K562 (cell line): ENCODE data around the gene CUTA. TPM values are rescaled to one million over a fixed set of nuclear protein-coding genes. Genes with fewer than 3 reads are reported as not detected.
A peak's percentile ranks its signal among the peaks of the same experiment; 100 is the strongest.

Experiments used
- BRF1 ChIP-seq: IDR thresholded peaks from 3 replicates; pipeline ENCODE4 v1.6.1; 2011; ENCODE audit warnings: borderline replicate concordance, mild to moderate bottlenecking; ENCODE audit not compliant: insufficient read length; ENCODE audit errors: extremely low read depth
- C11orf30 ChIP-seq: fragments of 450-650 bp; IDR thresholded peaks from 2 replicates; pipeline ENCODE4 v1.6.1; 2016; ENCODE audit warnings: low read depth, mild to moderate bottlenecking
- EGR1 ChIP-seq: fragments of 450-650 bp; conservative IDR thresholded peaks from 2 replicates; pipeline ENCODE4 v1.6.1; 2017; ENCODE audit warnings: mild to moderate bottlenecking
- ETV6 ChIP-seq, 3 experiments: fragments of 150-350 bp in 1 of 3; sonication (generic) in 1 of 3; formaldehyde crosslinking in 1 of 3; IDR thresholded peaks; 2 replicates each; pipeline versions ENCODE4 v1.6.1 to v1.8.0; 2014 to 2022; ENCODE audit warnings: borderline replicate concordance in 2 of 3, low read depth in 2 of 3, antibody characterized with exemption in 1 of 3, low read length in 1 of 3, mild to moderate bottlenecking in 1 of 3, missing genetic modification reagents in 1 of 3
- FOSL1 ChIP-seq: fragments of 200-800 bp; sonication (Bioruptor generic); conservative IDR thresholded peaks from 2 replicates; pipeline ENCODE4 v1.6.1; 2016; ENCODE audit warnings: missing genetic modification characterization, missing compliant biosample characterization
- FOXK2 ChIP-seq, 2 experiments: fragments of 450-650 bp; IDR thresholded peaks in 1 of 2; conservative IDR thresholded peaks in 1 of 2; 2 replicates each; pipeline ENCODE4 v1.6.1; 2016; ENCODE audit warnings: low read depth in 2 of 2, mild to moderate bottlenecking in 1 of 2
- GATAD2A ChIP-seq: fragments of 450-650 bp; IDR thresholded peaks from 2 replicates; pipeline ENCODE4 v1.6.1; 2017
- MEF2D ChIP-seq: conservative IDR thresholded peaks from 2 replicates; pipeline ENCODE4 v1.6.1; 2016; ENCODE audit warnings: low read depth, missing genetic modification characterization, missing compliant biosample characterization
- OTX1 ChIP-seq: fragments of 450-650 bp; formaldehyde crosslinking; IDR thresholded peaks from 2 replicates; pipeline ENCODE4 v1.4.0; 2022; ENCODE audit warnings: mild to moderate bottlenecking
- RFX5 ChIP-seq: IDR thresholded peaks from 2 replicates; pipeline ENCODE4 v1.6.1; 2011; ENCODE audit warnings: low read depth, mild to moderate bottlenecking, improper control_type of control experiment, low read length
- SAFB2 ChIP-seq: fragments of 200-400 bp; formaldehyde crosslinking; IDR thresholded peaks from 2 replicates; pipeline ENCODE4 v1.6.1; 2018; ENCODE audit warnings: borderline replicate concordance, low read length, low read depth, moderate library complexity; ENCODE audit not compliant: severe bottlenecking
- ZNF124 ChIP-seq: sonication (generic); formaldehyde crosslinking; IDR thresholded peaks from 2 replicates; pipeline ENCODE4 v1.8.1; 2022; ENCODE audit warnings: missing genetic modification reagents
- ZNF431 ChIP-seq: sonication (generic); formaldehyde crosslinking; IDR thresholded peaks from 2 replicates; pipeline ENCODE4 v1.8.0; 2022; ENCODE audit warnings: mild to moderate bottlenecking, missing genetic modification reagents
- ZSCAN29 ChIP-seq: fragments of 450-650 bp; IDR thresholded peaks from 2 replicates; pipeline ENCODE4 v1.6.1; 2017
- polyA plus RNA-seq, 8 experiments: library from polyadenylated mRNA; depleted of rRNA in 4 of 8; stranded (reverse) in 5 of 8; unstranded in 3 of 8; fragments of >200 nt; fragmentation: Nextera tagmentation in 2 of 8; fragmentation: Illumina TruSeq in 1 of 8; extraction: Ambion mirVana in 2 of 8; extraction: Trizol in 1 of 8; gene quantifications; 2 replicates each; pipeline versions ENCODE4 v1.2.1 to v1.2.3, GENCODE V29; 2011 to 2014; ENCODE audit warnings: inconsistent platforms in 1 of 8, missing spikeins in 1 of 8
- total RNA-seq, 7 experiments: library from RNA; depleted of rRNA in 6 of 7; stranded (reverse); fragments of >200 nt in 6 of 7; fragmentation: Illumina TruSeq in 2 of 7; extraction: Trizol in 2 of 7; gene quantifications; 2 replicates each; pipeline versions ENCODE4 v1.2.1 to v1.2.3, GENCODE V29; 2011 to 2021; ENCODE audit warnings: low replicate concordance in 1 of 7
- TF ChIP-seq, protein P1 (sequence below): sonication (generic); formaldehyde crosslinking; IDR thresholded peaks from 2 replicates; pipeline ENCODE4 v1.8.0; 2023; ENCODE audit warnings: missing genetic modification reagents, mild to moderate bottlenecking, borderline replicate concordance
- TF ChIP-seq, protein P2 (sequence below): fragments of 450-650 bp; IDR thresholded peaks from 2 replicates; pipeline ENCODE4 v1.6.1; 2014; ENCODE audit warnings: low read depth, mild to moderate bottlenecking, moderate library complexity, borderline replicate concordance
- TF ChIP-seq, protein P3 (sequence below): sonication (generic); formaldehyde crosslinking; IDR thresholded peaks from 2 replicates; pipeline ENCODE4 v1.8.1; 2023; ENCODE audit warnings: mild to moderate bottlenecking, missing genetic modification reagents, moderate library complexity
- TF ChIP-seq, protein P4 (sequence below): fragments of 200-800 bp; sonication (Bioruptor generic); IDR thresholded peaks from 2 replicates; pipeline ENCODE4 v1.6.1; 2017; ENCODE audit warnings: missing genetic modification characterization, missing compliant biosample characterization

Gene CUTA
- total and polyA plus RNA-seq, 9 of the 15 experiments (the other 6 are each of a cell fraction or from before 2014, with no cell fraction given), result 166 to 682 (median 310) TPM

DNA sequence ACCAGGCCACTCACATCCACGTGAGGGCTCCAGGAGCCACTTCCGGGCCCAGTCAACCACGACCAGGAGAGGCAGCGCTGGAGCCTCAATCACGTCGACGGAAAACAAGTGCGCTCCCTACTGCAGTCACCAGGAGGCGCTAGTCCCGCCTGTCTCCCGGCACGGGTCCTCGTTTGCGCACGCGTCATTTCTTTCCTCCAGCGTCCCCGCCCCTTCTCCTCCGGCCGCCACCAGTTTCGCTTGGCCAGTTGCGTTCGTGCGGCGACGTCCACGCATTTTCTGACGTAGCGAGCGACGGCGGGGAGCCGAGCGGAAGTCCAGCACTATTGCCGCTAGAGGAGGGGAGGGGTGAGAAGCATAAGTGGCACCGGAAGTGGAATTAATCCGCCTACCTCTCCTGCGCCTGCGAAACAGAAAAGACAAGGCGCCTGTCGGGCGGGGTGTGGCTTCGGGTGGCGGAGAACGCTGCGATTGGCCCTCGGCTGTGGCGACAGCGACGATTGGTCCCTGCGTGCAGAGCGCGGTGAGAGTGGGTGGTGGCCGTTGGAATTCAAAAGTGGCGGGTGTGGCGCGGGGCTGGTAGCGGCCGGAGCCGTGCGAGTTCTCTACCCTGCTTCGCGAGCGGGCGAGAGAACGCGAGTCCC lies 26.5 kb downstream of the CUTA start, which contains the start of gene KIFC1 (continued):
- TF ChIP-seq, protein P1, sequence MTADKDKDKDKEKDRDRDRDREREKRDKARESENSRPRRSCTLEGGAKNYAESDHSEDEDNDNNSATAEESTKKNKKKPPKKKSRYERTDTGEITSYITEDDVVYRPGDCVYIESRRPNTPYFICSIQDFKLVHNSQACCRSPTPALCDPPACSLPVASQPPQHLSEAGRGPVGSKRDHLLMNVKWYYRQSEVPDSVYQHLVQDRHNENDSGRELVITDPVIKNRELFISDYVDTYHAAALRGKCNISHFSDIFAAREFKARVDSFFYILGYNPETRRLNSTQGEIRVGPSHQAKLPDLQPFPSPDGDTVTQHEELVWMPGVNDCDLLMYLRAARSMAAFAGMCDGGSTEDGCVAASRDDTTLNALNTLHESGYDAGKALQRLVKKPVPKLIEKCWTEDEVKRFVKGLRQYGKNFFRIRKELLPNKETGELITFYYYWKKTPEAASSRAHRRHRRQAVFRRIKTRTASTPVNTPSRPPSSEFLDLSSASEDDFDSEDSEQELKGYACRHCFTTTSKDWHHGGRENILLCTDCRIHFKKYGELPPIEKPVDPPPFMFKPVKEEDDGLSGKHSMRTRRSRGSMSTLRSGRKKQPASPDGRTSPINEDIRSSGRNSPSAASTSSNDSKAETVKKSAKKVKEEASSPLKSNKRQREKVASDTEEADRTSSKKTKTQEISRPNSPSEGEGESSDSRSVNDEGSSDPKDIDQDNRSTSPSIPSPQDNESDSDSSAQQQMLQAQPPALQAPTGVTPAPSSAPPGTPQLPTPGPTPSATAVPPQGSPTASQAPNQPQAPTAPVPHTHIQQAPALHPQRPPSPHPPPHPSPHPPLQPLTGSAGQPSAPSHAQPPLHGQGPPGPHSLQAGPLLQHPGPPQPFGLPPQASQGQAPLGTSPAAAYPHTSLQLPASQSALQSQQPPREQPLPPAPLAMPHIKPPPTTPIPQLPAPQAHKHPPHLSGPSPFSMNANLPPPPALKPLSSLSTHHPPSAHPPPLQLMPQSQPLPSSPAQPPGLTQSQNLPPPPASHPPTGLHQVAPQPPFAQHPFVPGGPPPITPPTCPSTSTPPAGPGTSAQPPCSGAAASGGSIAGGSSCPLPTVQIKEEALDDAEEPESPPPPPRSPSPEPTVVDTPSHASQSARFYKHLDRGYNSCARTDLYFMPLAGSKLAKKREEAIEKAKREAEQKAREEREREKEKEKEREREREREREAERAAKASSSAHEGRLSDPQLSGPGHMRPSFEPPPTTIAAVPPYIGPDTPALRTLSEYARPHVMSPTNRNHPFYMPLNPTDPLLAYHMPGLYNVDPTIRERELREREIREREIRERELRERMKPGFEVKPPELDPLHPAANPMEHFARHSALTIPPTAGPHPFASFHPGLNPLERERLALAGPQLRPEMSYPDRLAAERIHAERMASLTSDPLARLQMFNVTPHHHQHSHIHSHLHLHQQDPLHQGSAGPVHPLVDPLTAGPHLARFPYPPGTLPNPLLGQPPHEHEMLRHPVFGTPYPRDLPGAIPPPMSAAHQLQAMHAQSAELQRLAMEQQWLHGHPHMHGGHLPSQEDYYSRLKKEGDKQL (CRISPR knock-in tag), result no peak
- TF ChIP-seq, protein P2, sequence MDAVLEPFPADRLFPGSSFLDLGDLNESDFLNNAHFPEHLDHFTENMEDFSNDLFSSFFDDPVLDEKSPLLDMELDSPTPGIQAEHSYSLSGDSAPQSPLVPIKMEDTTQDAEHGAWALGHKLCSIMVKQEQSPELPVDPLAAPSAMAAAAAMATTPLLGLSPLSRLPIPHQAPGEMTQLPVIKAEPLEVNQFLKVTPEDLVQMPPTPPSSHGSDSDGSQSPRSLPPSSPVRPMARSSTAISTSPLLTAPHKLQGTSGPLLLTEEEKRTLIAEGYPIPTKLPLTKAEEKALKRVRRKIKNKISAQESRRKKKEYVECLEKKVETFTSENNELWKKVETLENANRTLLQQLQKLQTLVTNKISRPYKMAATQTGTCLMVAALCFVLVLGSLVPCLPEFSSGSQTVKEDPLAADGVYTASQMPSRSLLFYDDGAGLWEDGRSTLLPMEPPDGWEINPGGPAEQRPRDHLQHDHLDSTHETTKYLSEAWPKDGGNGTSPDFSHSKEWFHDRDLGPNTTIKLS, result peak; percentile 89
- no peak for TF ChIP-seq ZNF124 (CRISPR knock-in tag)
- no peak for TF ChIP-seq OTX1
- TF ChIP-seq EGR1, result peak; percentile 93
- TF ChIP-seq, protein P3, sequence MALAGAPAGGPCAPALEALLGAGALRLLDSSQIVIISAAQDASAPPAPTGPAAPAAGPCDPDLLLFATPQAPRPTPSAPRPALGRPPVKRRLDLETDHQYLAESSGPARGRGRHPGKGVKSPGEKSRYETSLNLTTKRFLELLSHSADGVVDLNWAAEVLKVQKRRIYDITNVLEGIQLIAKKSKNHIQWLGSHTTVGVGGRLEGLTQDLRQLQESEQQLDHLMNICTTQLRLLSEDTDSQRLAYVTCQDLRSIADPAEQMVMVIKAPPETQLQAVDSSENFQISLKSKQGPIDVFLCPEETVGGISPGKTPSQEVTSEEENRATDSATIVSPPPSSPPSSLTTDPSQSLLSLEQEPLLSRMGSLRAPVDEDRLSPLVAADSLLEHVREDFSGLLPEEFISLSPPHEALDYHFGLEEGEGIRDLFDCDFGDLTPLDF (CRISPR knock-in tag), result peak; percentile 98
- no peak; the same call in 1 of the 2 replicates for TF ChIP-seq ZNF431 (CRISPR knock-in tag)
- no peak; the same call in 1 of the 2 replicates for TF ChIP-seq FOSL1
- TF ChIP-seq BRF1, result no peak
- TF ChIP-seq, protein P4, sequence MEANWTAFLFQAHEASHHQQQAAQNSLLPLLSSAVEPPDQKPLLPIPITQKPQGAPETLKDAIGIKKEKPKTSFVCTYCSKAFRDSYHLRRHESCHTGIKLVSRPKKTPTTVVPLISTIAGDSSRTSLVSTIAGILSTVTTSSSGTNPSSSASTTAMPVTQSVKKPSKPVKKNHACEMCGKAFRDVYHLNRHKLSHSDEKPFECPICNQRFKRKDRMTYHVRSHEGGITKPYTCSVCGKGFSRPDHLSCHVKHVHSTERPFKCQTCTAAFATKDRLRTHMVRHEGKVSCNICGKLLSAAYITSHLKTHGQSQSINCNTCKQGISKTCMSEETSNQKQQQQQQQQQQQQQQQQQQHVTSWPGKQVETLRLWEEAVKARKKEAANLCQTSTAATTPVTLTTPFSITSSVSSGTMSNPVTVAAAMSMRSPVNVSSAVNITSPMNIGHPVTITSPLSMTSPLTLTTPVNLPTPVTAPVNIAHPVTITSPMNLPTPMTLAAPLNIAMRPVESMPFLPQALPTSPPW (CRISPR knock-in tag), result peak; percentile 95
- no peak for TF ChIP-seq ZSCAN29
- TF ChIP-seq GATAD2A, result peak; percentile 29; the same call in 1 of the 2 replicates
- peak; percentile 64 for TF ChIP-seq C11orf30
- no peak for TF ChIP-seq SAFB2
- peak; percentile 94 for TF ChIP-seq FOXK2 (conservative IDR thresholded peaks at IDR 0.05 in 1 of 2, IDR thresholded peaks at IDR 0.05 in 1 of 2; ENCODE audit: low read depth in 2 of 2)
- no peak for TF ChIP-seq RFX5
- TF ChIP-seq MEF2D, result no peak
- peak; percentile 9 to 21; a peak in 2 of 4 replicates for TF ChIP-seq ETV6 (IDR thresholded peaks at IDR 0.05; ENCODE audit: borderline replicate concordance in 1 of 2, low read depth in 2 of 2, low read length in 1 of 2)
- TF ChIP-seq ETV6 (CRISPR knock-in tag; IDR thresholded peaks at IDR 0.05; ENCODE audit: borderline replicate concordance), result no peak
